Activated CD8-positive, alpha-beta memory T cell treated with anti-CD3 and anti-CD28 coated beads, Interleukin-2, amount 50 U/mL, for 1 hour (primary cell): ENCODE measurements around the gene CLCNKB.
"Not testable (repeated sequence)": the region's sequence is repeated elsewhere in the genome, so short reads cannot be mapped to it uniquely, and the experiment has no call there.

Experiments
- DNase-seq: peaks from one replicate; pipeline ENCODE4 v3.0.0-alpha.2; 2020; ENCODE audit errors: extremely low read depth

Gene CLCNKB

DNA sequence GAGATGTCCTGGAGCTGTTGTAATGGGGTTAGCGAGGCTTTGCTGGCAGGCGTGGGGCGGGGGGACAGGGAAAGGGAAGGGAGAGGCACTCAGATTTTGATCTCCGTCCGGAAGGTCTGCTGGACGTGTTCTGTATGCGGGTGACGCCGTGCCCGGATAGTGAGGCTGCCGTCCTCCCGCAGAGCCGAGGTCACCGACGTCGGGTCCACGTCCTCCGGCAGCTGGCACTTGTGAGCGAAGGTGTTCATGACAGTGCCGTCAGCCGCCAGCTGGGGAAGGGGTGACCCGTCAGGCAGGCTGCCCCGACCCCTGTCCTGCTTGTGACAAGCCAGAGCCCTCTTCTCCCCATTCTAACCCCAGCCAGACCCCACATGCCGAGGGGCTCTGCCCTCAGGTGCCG is 28.1 kb upstream of the CLCNKB start:
- DNase-seq, result no peak

DNA sequence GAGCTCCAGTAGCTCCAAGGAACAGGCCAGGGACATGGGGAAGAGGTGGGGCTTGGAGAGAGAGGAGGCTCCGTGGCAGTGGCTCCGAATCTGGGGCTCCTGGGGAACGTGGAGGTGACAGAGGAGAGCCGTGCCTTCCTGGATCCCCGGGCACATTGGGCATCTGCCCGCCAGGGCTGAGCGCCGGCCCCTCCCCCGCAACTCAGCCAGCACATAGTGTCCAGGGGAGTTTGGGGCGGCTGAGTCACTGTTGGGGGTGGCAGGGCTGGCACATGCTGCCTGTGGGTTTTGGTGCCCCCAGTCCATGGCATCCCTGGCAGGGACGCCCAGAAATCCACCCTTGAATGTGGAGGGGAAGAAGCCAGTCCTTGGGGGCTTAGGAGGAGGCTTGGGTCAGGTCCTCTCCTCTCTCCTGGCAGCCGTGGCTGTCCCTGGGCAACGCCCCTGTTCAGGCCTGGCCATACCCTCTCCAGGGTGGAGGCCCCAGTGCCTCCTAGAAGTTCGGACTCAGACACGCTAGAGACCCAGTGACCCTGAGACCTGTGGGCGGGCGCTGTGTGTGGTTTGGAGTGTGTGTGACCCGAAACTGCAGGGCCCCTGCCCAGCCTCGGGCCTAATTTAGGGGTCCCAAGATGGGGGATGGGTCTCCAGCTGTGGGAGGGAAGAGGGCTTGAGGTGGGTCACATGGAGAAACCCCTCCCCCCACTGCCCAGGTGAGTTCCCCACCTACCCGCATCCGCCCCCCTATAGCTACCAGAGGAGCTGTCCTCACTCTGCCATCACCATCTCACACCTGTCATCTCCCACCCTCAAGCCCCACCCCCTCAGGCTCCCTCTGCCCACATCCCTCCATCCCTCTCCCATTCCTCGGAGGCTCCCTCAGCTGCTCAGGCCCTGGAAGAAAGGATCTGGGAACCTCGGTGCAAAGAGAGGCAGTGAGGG is 27.4 kb upstream of the CLCNKB start:
- DNase-seq, result no peak

DNA sequence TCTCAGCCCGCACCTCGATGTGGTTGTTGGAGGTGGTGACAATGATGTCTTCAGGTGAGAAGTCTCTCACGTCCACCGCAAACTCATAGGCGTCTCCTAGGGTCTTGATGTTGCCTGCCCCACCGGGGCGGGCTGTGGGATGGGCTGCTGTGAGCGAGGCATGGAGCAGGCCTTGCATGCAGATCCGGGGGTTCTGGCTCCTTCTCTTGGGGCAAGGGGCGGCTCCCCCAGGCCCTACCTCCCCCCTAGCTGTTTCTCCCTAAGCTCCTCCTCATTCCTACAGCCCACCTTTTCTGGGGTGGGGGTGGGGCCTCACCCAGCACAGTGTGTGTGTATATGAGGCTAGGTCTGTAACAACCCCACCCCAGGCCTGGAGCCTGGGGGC is 26.5 kb upstream of the CLCNKB start:
- no peak for DNase-seq

DNA sequence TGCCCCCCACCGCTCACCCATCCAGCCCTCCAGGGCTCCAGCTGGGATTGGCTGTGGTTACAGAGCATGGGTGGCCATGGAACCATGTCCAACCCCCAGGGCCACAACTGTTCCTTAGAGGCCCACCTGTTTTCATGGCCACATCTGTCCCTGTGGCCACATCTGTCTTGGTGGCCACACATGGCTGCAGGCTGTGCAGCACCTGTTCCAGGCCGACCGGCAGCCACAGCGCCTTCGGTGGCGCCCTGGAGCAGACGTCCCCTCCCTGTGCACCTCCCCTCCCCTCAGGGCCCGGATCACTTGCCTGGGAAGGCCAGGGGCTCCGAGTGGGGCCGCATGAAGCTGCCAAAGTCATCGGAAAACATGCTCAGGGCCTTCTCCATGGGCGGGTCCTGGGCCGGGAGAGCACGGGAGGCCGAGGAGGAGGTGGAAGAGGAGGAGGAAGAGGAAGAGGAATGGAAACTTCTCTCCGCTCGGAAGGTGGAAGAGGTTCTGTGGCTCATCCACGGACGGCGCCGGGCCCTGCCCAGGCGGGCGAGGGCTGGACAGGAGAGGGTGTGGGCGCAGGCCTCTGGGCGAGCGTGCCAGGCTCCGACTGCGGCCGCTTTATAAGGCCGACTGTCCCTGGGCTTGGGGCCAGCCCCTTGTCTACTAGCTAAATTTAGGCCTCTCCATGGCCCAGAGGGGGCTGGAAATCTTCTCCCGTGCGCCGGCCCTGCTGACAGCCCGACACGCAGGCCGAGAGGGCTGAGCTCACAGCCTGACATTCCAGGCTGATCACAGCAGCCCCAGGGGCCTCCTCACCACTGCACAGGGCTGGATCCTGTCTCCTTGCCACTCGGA is 25.9 kb upstream of the CLCNKB start, which contains the start of gene HSPB7:
TSS of gene HSPB7 (minus strand) at position 583 of the 843 bp plus-strand sequence. CDS start at position 503, 80 bp downstream.
- DNase-seq, result no peak

DNA sequence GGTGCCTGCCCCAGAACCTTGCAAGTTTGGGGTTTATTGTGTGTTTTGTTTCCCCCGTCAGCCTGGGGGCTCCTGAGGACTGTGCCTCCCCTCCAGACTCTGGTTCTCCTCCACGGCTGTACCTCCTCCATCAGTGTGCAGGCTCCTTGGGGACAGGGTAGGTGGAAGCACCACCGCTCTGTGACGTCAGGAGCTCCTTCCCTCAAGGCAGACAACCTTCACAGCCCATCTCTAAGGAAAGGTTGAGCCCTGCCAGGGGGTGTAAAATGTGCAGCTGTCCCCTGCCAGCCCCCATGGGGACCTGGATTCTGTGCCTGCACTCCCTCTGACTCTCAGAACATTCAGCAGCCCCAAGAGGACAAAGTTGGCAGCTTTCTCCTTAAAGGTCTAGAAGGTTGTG is 25.3 kb upstream of the CLCNKB start:
- DNase-seq, result no peak

DNA sequence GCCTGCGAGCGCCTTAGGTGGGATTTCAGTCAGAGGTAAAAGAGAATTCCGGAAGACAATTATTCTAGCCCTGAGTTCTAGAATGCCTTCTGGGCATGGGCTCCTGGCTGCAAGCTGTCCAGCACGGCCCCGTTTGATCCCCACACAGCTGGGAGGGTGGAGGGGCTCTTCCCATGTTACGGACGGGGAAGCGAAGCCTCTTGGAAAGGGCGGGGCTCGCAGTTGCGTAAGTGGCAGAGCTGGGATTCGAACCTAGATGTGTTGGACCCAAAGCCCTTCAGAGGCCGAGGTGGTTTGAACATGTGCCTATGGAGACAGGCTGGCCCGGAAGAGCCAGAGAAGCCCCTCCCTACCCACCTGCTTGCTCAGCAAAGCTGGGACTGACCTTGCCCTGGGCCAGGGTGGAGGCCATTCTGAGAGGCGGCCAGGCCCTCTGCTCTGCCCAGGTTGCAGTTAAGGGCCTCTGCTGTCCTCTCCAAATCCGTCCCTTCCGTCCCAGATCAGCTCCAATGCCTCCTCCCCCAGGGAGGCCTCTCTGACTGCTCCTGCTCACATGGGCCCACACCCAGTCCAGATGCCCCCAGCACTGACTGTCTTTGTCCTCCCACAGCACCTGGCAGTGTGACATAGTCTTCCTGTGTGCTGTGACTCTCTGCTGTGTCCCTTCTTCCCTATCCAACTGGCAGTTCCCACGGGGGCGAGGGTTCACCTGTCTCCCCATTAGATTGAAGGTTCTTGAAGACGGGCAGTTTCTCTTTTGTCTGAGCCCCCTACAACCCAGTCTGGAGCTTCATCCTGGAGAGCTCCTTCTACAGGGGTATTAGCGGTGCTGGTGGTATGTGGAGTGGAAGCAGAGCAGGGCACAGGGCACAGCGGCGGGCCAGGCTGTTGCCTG is 24.6 kb upstream of the CLCNKB start:
- DNase-seq, result no peak

DNA sequence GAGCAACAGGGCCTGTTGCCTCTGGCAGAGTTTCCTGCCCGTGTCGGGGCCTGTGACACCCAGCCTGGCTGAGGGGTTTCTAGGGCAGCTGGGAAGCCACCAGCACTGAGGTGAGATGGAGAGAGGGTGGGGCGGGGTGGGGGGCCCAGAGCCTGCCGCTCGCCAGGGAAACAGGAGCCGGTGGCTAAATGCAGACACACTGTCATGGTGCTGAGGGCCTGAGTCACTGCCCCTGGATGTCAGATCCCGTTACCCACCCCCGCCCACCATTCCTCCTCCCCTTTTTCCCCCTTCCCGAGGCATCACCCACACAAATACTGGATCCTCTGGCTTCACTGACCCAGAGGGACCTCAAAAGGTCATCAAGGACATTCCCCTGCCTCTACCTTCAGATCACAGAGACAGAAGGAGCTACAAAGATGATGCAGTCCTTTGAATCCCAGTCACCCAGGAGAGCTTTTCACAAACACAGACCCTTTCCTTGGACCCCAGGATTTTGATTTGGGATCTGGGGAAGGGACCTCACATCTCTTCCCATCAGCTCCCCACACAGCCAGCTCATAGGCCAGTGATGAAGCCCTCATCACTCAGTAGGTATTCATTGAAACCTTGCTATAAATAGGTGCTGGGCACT is 23.8 kb upstream of the CLCNKB start:
- DNase-seq, result no peak

DNA sequence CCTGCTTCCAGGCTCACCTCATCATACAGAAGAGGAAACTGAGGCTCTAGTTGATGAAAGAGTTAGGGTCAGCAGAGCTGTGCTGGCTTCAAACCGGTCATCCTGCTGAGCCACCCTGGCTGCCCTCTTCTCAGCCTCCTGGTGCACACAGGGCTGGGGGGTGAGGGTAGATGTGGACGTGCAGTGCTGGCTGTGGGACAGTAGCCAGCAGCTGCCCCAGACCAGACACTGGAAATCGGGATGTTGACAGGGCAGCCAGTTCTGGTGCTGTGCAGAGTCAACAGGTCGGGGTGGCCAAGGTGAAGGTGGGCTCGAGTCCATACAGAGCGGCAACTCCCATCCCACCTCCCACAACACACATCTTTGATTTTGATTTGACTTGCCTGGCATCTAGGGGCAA is 23.3 kb upstream of the CLCNKB start:
- DNase-seq, result no peak

DNA sequence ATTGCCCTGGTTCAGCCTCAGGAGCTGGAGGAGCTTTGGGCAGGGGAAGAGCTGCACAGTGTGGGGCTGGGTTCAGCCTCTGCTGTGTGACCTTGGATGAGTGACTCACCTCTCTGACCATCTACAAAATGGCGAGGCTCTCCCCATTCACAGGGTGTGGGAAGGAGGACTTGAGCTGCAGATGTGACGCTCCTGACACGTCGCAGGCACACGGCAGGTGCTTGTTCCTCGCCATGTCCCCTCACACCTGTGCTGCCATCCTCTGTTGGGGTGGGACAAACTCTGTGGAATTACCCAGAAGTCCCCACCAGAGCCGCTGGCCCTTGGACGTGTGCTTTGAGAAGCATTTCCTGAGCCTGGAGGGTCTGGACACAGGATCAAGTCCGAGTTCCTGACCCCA is 22.7 kb upstream of the CLCNKB start:
- DNase-seq, result not testable (repeated sequence)

DNA sequence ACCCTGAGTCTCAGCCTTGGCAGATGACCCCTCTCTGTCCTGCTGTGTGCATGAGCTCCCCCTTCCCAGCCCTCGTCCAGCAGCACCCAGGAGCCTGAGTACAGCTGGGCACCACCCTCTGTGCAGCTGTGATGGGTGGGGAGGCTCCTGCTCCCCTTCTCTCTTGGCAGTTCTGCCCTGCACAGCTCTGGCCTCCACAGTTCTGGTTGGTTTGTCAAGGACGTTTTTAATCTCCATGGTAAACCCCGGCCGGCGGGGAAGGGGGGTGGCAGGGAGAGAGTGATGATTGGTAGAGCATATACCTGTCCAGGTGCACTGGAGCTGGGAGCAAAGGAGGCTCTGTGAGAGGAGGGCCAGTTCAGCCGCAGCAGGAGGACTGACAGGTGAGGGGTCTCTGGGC is 21.9 kb upstream of the CLCNKB start, which contains the start of gene CLCNKA:
TSS of gene CLCNKA (plus strand) at position 356 of the 400 bp plus-strand sequence. CDS start 584 bp downstream, outside the sequence.
- no peak for DNase-seq

DNA sequence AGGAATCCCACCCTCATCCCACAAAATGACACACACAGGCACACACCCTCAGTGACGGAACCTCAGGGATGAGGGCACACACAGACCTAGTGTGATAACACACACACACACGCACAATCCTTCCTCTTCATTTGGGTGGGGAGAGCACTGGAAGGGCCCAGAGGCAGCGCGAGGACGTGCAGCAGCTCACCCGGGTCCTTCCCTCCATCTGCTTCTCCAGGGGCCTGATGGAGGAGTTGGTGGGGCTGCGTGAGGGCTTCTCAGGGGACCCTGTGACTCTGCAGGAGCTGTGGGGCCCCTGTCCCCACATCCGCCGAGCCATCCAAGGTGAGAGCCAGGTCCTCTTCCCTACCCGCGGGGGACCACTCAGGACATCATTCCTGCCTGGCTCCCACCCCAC is 21.2 kb upstream of the CLCNKB start:
- no peak for DNase-seq

DNA sequence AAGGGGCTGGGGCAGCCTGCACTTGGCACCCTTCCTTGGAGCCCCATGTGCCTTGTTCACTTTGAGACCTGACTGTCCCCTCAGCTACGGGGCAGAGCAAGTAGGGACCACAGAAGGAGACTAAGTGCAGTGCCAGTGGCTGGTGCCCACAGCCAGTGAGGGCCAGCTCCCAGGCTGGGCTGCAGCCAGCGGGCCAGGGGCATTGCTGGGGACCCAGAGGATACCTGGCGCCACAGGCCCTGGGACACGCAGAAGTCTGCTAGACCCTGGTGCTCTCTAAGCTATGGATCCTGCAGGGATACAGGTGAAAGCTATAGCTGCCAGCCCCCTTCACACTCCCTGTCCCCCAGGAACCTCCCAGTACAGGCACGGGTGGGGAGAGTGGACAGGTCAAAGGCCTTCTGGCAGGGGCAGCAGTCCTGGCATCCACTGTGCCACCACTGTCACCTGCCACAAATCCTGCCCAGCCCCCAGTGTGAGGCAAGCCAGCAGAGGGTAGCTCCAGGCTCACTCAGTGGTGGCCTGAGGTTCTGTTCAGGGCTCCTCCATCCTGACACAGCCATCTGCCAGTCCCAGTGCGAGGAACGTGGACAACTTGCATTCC is 20.4 kb upstream of the CLCNKB start:
- DNase-seq, result no peak

DNA sequence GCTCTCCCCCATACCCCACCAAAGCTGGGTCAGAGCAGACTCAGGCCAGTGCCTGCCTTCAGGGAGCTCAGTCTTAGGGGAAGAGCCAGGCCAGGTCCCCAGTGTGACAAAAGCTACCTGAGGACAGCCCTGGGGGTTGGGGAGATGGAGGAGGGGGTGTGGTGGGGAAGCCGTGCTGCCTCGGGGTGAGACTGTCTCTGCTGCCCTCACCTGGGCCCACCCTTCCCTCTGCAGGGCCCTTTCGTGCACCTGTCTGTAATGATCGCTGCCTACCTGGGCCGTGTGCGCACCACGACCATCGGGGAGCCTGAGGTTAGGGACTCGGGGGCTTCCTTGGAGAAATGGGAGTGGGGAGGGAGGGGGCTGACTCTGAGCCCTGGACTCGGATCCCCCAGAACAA is 17.3 kb upstream of the CLCNKB start:
- not testable (repeated sequence) for DNase-seq

DNA sequence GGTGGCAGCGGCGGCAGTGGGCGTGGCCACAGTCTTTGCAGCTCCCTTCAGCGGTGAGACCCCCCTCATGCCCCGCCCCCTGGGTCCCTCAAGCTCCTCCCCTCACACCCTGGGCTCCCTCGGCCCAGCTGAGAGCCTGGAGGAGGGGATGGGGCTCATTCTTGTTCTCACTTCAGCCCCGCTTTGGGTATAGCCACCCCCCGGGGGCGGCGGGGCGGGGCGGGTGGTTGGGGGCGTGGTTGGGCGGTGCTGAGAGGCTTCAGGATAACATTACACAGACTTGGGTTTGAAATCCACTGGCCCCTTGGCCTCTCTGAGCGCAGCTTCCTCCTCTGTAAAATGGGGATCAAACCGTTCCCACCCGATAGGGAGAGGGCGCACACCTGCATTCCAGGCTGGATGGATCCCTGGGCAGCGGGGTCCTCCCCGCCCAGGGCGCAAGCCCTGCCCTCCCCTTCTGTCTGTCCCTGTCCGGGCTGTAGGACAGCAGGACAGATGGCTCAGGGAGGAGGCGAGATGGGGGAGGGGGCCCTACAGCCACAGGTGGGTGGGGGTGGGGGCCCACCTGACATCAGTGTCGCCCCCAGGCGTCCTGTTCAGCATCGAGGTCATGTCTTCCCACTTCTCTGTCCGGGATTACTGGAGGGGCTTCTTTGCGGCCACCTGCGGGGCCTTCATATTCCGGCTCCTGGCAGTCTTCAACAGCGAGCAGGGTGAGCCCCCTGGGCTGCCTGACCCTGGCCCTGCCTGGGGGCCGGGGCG is 16.7 kb upstream of the CLCNKB start:
- DNase-seq, result no peak

DNA sequence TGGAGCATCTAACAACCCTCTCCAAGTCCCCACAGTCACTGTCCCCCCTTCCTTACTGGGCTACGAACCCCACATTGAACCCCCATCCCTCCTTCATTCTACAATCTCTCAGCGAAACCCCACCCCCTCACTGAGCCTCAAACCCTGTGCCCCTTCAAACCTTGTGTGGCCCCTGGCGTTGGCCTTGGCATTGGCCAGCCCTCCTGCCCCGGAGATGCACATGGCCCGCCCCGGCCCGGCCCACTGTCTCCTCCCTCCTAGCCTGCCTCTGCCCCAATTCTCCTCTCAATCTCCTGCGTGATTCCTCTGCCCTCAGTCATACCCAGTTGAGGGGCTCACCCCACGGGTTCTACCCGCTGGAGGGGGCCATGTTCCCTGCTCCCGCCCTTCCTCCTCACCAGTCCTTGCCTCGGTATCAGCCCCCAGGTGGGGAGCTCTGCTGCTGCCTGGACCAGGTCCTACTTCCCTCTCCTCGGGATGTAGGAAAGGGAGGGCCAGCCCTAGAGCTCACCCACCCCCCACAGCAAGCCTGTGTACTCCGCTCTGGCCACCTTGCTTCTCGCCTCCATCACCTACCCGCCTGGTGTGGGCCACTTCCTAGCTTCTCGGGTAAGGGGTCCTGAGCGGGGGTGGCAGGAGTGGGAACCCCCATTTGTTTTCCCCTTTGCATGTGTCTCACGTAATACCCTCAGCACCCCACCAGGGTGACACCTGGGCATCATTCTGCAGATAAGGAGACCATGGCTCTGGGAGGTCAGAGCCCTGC is 15.2 kb upstream of the CLCNKB start:
- DNase-seq, result no peak

DNA sequence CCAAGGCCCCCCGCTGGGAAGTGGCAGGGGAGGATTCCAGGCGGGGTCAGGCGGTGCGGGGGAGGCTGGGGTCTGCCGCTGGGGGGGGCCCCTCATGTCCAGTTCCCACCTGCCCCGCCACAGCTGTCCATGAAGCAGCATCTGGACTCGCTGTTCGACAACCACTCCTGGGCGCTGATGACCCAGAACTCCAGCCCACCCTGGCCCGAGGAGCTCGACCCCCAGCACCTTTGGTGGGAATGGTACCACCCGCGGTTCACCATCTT is 14.6 kb upstream of the CLCNKB start:
- not testable (repeated sequence) for DNase-seq

DNA sequence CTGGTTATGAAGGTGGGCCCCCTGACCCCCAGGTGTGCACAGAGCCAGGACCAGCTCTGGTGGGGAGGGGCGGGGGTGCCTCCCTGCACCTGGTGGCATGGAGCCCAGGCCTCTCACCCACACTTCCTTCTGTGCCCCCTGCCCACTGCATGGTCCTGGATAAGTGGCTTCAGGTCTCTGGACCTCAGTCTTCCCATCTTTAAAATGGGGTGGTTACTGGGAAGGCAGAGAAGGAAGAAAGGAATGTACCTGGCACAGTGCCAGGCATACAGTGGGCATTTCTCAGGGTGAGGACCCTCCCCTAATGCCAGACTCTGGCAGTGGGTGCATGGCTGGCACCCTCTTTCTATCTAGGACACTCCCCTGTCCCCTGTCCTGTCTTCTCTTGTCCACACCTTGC is 14.3 kb upstream of the CLCNKB start:
- no peak for DNase-seq

DNA sequence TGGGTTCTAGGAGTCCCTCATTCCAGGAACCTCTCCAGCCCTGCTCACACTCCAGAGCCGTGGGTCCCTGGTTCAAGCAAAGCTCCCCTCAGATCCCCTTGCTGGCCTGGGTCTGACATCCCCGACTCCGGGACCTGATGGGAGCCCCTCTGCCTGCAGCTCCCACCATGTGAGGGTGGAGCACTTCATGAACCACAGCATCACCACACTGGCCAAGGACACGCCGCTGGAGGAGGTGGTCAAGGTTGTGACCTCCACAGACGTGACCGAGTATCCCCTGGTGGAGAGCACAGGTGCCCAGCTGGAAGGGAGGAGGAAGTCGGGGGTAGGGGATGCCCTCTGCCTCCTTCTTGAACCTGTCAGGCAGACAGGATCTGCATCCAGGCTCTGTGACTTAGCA is 12.0 kb upstream of the CLCNKB start:
- DNase-seq, result no peak

DNA sequence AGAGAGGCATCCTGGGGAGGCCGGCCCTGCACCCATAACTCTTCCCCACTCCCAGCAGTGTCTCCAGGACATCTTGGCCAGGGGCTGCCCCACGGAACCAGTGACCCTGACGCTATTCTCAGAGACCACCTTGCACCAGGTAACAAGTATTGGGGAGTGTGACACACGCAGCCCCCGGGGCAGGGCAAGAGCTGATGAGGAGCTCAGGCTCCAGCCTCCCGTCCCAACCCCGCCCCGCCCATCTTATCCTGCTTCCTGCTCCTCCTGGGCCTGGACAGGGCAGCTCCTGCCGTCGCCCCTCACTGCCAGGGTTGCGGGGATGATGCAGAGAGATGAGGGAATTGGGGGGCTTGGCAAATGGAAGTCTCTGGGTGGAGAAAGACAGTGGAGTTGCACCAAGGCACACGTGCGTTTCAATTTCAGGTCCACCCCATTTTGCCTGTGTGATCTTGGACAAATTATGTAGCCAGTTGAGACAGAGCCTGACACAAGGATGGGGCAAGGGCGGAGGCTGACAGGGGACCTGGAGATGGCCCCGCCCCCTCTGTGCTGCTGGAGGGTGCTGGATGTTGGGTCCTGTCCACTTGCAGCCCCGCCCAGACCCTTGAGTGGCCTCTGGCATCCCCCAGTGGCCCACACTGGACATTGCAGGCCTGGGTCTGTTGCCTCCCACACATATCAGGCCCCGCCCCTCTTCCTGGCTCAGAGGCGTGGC is 11.0 kb upstream of the CLCNKB start:
- DNase-seq, result no peak
